Lung (tissue), 12 donors: ENCODE results near the gene FNBP1L. TPM values are rescaled to one million over a fixed set of nuclear protein-coding genes. Genes with fewer than 3 reads are reported as not detected.

Experiments
- ATAC-seq: fragments of 200-7000 bp; cut with Tn5 transposase; one replicate; pipeline ENCODE4 v1.9.1; 2020; ENCODE audit warnings: moderate number of reproducible peaks; ENCODE audit not compliant: insufficient read depth, low FRiP score
- DNase-seq, 3 donors: peaks; one replicate each; pipeline ENCODE4 v3.0.0-alpha.2; 2013 to 2017
- H3K27ac ChIP-seq, 2 donors: one replicate each; pipeline ENCODE4 v1.5.1; 2013; ENCODE audit warnings: mild to moderate bottlenecking in 2 of 2, moderate library complexity in 2 of 2, control low read depth in 1 of 2, inconsistent platforms in 1 of 2, low read depth in 1 of 2, low read length in 1 of 2
- H3K27me3 ChIP-seq, 3 donors: one replicate each; pipeline ENCODE4 v1.5.1; 2013; ENCODE audit warnings: low read length in 2 of 3; ENCODE audit not compliant: control insufficient read depth in 3 of 3, insufficient read depth in 3 of 3
- H3K36me3 ChIP-seq, 4 donors: one replicate each; pipeline ENCODE4 v1.5.1; 2013; ENCODE audit warnings: low read length in 4 of 4, mild to moderate bottlenecking in 1 of 4, moderate library complexity in 1 of 4; ENCODE audit not compliant: control insufficient read depth in 4 of 4, insufficient read depth in 4 of 4
- H3K4me1 ChIP-seq, 5 donors: one replicate each; pipeline ENCODE4 v1.5.1; 2013; ENCODE audit warnings: low read length in 5 of 5, mild to moderate bottlenecking in 2 of 5, moderate library complexity in 1 of 5; ENCODE audit not compliant: control insufficient read depth in 5 of 5, insufficient read depth in 5 of 5
- H3K4me3 ChIP-seq: one replicate; pipeline ENCODE4 v1.5.1; 2013; ENCODE audit warnings: mild to moderate bottlenecking, control low read depth, moderate library complexity
- H3K9ac ChIP-seq, 2 donors: one replicate each; pipeline ENCODE4 v1.5.1; 2013; ENCODE audit warnings: low read length in 2 of 2, control low read depth in 1 of 2; ENCODE audit not compliant: insufficient read depth in 1 of 2
- H3K9me3 ChIP-seq, 4 donors: one replicate each; pipeline ENCODE4 v1.5.1; 2013; ENCODE audit warnings: low read length in 3 of 4, mild to moderate bottlenecking in 1 of 4, moderate library complexity in 1 of 4; ENCODE audit not compliant: control insufficient read depth in 4 of 4, insufficient read depth in 3 of 4
- WGBS, 2 donors: extraction: QIAGEN DNeasy Blood & Tissue Kit; methylation state at CpG; one replicate each; pipeline ENCODE4 v1.1.7; 2013; 5-methylcytosine and 5-hydroxymethylcytosine counted together
- polyA plus RNA-seq, 2 donors: library from polyadenylated mRNA; stranded (reverse); fragments of 200-250 nt; gene quantifications; one replicate each; pipeline ENCODE4 v1.2.1, GENCODE V29; 2013
- total RNA-seq, 2 donors: library from RNA; depleted of rRNA in 1 of 2; stranded (reverse); fragments of >200 nt in 1 of 2; gene quantifications; one replicate each; pipeline ENCODE4 v1.2.1, GENCODE V29; 2014 to 2021
- TF ChIP-seq, protein P1 (sequence below): IDR thresholded peaks from 2 replicates; pipeline ENCODE4 v1.5.1; 2012; ENCODE audit warnings: mild to moderate bottlenecking; ENCODE audit errors: control extremely low read depth, extremely low read depth
- donor health status: control.
- donor health status: control.
- donor health status: Bipolar disorder and iron deficiency.
- donor health status: healthy.
- donor health status: DM: yes; HTN: yes; CAD: no.

Gene FNBP1L
- total and polyA plus RNA-seq, 4 donors: 15.1 to 119 (median 26.3) TPM

- no peaks in the 10 kb centered on the region for H3K9me3 ChIP-seq
- H3K9ac ChIP-seq: no peak overlapping the region
- no peak for ATAC-seq
- no peak overlapping the region for H3K4me3 ChIP-seq
- TF ChIP-seq, protein P1, sequence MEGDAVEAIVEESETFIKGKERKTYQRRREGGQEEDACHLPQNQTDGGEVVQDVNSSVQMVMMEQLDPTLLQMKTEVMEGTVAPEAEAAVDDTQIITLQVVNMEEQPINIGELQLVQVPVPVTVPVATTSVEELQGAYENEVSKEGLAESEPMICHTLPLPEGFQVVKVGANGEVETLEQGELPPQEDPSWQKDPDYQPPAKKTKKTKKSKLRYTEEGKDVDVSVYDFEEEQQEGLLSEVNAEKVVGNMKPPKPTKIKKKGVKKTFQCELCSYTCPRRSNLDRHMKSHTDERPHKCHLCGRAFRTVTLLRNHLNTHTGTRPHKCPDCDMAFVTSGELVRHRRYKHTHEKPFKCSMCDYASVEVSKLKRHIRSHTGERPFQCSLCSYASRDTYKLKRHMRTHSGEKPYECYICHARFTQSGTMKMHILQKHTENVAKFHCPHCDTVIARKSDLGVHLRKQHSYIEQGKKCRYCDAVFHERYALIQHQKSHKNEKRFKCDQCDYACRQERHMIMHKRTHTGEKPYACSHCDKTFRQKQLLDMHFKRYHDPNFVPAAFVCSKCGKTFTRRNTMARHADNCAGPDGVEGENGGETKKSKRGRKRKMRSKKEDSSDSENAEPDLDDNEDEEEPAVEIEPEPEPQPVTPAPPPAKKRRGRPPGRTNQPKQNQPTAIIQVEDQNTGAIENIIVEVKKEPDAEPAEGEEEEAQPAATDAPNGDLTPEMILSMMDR: no peak
- peaks cover 3 to 16% (median 6%) of the 10 kb centered on the region in 5 donors for H3K4me1 ChIP-seq
- 81 to 85% methylated on average over 6 of the region's 6 CpGs for WGBS, 2 donors
- H3K36me3 ChIP-seq: peaks cover 0 to 22% (median 15%) of the 10 kb centered on the region in 4 donors
- no peak overlapping the region for H3K27ac ChIP-seq
- no peak for DNase-seq
- H3K27me3 ChIP-seq: no peaks in the 10 kb centered on the region
Measured at GRCh38 chr1:93592551-93592949, 144.6 kb downstream of the FNBP1L start.

- no peak for ATAC-seq
- Histone ChIP-seq H3K27me3 (no peaks in the 10 kb centered on the region), H3K36me3 (peaks cover 0 to 9% (median 7%) of the 10 kb centered on the region in 4 donors), H3K4me3 (no peak overlapping the region), H3K9me3 (no peaks in the 10 kb centered on the region), H3K9ac (no peak overlapping the region), H3K4me1 (peaks cover 3 to 30% (median 13%) of the 10 kb centered on the region in 5 donors), H3K27ac (no peak overlapping the region)
- 84 to 90% methylated on average over 13 of the region's 13 CpGs for WGBS, 2 donors
- TF ChIP-seq, protein P1: no peak
- DNase-seq: no peak
Measured at GRCh38 chr1:93593854-93594602, 146.1 kb downstream of the FNBP1L start.

DNA sequence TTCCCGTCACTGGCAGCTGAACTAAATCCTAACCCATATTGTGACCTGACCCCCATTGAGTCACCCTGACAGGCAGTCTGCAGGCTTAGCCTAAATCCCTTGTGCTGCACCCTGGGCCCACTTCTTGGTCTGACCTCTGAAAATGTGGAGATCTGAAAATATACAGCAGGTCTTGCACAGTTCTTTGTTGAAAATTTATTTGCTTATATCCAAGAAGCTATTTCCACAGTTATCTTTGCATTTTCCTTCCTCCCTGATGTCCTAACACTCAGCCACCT lies 146.6 kb downstream of the FNBP1L start:
- WGBS, 2 donors: 84 to 93% methylated on average over 1 of the region's 1 CpG
- Histone ChIP-seq H3K4me3 (no peak overlapping the region), H3K9ac (no peak overlapping the region)

More for the DNA sequence above, 146.6 kb downstream of the FNBP1L start:
- H3K4me1 ChIP-seq: peaks cover 3 to 31% (median 16%) of the 10 kb centered on the region in 5 donors
- TF ChIP-seq, protein P1: no peak
- ATAC-seq (no peak), DNase-seq (no peak)
- H3K36me3 ChIP-seq: peaks cover 0 to 7% (median 3%) of the 10 kb centered on the region in 4 donors
- no peaks in the 10 kb centered on the region for H3K9me3 ChIP-seq
- no peak overlapping the region for H3K27ac ChIP-seq
- no peaks in the 10 kb centered on the region for H3K27me3 ChIP-seq
